HG02588 (cell line): ENCODE measurements around the gene GSTT4.
"Not testable (repeated sequence)": the region's sequence is repeated elsewhere in the genome, so short reads cannot be mapped to it uniquely, and the experiment has no call there.

Source experiments
- ATAC-seq: cut with Tn5 transposase; IDR thresholded peaks from one replicate; pipeline ENCODE4 v1.9.1; 2021; ENCODE audit warnings: mild to moderate bottlenecking, moderate library complexity; ENCODE audit not compliant: unreplicated experiment

The GSTT4 gene

DNA sequence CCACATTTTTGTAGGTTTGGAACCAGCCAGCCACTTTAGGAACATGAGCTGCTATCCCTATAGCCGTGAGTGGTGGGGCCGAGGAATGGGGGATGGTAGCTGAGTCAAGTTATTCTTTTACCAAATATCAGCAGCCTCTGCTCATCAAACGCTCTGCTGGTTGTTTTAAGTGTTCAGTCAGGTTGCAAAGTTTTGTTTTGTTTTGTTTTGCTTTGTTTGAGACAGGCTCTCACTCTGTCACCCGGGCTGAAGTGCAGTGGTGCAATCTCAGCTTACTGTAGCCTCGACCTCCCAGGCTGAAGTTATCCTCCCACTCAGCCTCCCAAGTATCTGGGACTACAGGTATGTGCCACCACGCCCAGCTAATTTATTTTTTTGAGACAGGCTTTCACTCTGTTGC is 20.2 kb upstream of the GSTT4 start:
- ATAC-seq = no peak

DNA sequence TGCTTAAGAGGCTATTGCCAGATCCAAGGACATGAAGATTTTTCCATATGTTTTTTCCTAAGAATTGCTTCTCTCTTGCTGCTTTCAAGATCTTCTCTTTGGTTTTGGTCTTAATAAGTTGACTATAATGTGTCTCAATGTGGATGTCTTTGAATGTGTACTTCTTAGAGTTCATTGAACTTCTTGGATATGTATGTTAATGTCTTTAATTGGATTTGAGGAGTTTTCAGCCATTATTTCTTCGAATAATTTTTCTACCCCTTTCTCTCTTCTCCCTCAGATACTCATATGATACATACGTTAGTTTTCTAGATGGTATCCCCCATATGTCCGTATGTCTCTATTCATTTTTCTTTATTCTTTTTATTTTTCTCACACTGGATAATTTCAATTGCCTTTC is 19.1 kb upstream of the GSTT4 start:
- no peak for ATAC-seq

DNA sequence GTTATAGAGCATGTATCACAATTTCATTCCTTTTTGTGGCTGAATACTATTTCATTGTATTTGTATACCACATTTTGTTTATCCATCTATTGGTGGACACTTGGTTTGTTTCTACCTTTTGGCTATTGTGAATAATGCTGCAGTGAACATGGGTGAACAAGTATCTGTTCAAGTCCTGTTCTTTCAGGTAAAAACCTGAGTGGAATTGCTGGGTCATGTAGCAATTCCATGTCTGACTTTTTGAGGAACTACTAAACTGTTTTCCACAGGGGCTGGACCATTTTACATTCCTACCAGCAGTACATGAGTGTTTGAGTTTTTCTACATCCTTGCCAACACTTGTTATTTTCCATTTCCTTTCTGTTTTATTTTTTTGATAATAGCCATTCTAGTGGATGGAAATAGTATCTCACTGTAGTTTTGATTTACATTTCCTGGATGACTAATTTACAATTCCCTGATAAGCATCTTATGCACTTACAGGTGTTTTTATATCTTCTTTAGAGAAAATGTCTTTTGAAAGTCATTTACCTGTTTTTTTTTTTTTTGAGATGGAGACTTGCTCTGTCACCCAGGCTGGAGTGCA is 18.0 kb upstream of the GSTT4 start:
- ATAC-seq = no peak

DNA sequence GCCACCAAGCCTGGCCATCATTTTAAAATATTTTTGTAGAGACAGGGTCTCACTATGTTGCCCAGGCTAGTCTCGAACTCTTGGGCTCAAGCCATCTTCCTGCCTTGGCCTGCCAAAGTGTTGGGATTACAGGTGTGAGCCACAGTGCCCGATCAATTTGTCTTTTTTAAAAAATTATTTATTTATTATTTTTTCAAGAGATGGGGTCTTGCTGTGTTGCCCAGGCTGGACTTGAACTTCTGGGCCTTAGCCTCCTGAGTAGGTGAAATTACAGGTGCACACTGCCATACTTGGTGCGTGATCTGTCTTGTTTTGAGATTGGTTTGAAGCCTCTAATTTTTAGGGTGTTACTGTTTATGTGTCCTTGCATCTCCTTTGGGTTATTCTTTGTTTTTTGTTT is 16.1 kb upstream of the GSTT4 start:
- no peak for ATAC-seq

DNA sequence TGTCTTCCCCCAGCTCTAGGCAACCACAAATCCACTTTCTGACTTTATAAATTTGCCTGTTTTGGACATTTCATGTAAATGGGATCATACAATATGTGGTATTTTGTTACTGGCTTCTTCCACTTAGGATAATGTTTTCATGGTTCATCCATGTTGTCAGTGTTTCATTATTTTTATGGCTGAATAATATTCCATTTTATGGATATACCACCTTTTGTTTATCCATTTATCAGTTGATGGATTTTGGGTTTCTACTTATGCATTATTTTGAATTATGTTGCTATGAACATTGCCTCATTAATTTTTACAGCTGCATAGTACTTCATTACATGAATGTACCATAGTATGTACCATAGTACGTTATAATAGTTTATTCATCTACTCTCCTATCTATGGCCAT is 10.9 kb upstream of the GSTT4 start:
- no peak for ATAC-seq

DNA sequence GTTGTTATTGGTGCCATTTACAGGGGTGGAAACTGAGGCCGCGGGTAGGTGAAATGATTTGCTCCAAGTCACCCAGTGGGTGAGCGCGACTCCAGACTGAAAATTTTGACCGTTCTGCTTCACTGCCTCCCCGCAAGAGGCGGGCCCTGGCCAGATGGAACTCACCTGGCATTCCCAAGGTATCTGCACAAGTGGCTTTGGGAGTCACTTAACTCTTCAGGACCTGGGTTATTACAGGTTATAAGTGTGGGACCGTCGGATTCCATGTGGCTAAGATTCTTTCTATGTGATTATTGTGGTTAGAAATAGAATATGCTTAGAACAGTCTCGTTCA is 6.4 kb upstream of the GSTT4 start:
- no peak for ATAC-seq

DNA sequence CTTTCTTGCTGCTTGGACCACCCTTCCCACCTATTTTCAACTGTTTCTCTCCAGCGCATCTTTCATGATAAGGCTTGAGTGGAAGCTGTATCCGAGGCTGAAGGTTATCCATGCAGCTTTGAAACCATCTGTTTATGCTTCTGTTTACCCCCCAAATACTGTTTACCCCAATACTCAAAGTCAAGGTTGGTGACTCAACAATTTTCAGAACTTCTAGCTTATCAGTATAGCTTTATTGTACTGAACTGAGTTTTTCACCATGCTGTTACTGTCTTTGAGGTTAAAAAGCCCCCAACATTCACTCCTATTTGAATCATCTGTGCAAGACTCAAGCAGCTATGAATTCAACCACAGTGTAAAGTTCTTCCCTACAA is 4.8 kb upstream of the GSTT4 start:
- no peak for ATAC-seq

DNA sequence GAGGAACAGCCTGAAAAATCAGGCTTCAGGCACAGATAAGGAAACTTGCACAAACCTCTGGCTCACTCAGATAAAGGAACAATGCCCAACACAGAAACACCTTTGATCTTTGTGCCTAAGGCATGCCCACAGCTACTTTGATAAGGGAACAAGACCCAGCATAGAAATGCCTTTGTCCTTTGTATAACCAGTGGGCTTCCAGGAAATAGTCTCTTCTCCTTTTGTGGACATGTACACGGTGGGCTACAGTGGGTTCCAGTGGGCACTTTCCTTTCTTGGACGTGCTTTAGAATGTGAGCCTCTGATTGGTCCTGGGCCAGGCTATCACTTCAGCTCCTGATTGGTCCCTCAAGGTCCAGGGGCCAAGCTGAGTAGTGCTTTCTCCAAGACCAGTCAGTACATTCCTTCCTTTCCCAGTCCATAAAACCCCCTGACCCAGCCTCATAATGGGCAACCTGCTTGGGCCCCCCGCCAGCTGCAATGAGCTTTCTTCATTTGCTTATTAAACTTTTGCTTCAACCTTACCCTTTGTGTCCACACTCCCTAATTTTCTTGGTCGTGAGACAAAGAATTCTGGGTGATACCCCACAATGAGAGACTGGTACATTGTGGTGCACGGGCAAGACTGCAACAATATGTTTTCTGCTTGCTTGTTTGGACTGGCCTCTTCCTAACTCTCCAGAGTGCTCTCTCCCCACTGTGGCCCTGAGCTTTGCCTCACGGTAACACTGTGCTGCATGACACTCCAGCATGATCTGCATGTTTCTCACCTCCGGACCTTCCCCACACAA is 4.2 kb upstream of the GSTT4 start:
- ATAC-seq = no peak

DNA sequence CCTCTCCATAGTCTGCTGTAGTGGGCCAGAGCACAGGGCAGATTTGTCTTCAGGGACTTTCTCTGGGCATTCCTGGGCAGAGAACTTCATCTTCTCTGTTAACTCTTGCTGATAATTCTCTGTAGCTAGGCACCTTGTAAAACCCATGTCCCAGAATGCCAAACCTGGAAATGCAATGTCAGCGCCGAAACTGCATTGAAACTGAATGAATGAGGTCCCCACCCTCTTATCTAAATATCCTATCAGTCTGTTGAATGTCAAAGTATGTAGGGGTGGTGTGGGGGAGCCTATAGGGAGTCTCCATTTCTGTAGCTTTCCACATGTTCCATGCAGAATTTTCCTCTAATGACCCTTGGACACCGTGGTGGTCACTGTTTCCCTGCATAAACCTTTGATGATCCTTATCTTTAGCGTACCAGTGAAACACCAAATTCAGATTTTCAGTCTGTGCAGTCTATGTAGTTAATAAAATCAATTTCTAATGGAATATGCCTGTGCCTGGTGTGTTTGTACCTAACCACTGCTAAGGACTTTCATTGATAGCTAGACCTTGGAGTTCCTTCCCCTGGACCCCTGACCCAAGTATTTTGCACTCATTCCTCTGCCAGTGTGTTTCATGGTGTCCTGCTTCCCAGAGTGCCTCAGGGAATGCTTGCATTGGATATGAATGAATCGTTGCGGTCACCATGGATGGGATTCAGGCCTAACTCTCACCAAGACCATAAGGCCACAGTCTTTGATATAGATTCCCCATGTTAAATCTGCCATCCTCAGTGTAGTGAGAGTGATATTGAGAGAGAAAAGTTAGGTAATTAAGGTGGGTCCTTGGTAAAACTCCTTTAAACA is 3.4 kb upstream of the GSTT4 start:
- no peak for ATAC-seq

DNA sequence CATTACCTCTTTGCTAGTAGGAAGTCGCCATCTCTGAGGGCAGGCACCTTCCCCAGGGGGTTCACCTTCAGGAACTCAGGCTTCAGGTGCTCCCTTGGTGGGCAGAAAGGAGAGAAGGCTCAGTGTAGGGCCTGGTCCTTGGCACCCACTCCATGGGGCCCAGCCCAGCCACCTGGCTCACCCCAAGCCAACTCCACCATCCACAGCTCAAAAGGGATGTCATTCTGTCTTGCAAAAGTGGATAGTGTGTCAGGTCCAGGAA is 2.7 kb upstream of the GSTT4 start:
- no peak for ATAC-seq

DNA sequence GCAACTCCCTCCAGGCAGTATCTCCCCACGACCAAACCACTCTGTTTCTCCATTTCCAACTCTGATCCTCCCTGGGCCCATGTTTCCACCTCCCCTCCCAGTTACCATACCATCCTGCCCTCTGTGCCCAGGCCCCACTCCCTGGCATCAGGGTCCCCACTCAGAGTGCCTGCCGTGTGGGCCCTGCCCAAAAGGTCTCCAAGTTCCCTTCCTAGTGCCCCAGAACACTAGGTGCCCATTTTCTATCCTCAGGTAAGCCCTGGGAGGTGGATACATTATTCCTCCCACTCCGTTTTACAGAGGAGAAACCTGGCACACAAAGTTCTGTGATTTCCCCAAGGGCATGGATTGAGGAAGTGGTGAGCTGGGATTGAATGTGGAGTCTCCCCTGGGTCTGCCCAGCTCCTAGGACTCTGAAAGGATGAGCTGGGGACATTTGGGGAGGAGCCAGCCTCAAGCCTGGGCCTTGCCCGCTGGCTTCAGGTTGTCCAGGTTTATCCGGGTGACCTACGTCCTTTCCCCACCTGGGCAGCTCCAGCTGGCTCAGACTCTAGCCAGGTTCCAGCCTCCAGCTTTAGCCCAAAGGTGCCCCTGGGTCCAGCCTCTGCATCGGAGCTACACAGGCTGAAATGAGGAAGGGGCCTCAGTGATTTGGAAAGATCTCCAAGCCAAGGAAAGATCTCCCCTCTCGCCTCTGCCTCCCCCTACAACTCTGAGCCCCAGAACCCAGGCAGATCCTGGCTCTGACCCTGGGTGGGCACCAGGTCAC is 2.2 kb upstream of the GSTT4 start:
- no peak for ATAC-seq

DNA sequence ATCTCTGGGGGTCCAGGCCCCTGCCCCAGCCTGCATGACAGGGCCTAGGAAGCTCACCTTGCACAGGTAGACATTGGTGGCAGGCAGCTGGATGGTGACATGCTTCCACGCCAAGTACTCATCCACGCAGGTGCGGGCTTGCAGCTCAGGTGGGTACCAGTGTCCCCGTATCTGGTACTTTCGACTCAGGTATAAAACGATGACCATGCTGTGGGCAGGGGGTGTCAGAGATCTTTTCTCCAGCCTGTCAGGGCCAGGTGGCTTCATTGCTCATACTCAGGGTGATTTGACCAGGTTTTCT is 1.6 kb upstream of the GSTT4 start:
- no peak for ATAC-seq

DNA sequence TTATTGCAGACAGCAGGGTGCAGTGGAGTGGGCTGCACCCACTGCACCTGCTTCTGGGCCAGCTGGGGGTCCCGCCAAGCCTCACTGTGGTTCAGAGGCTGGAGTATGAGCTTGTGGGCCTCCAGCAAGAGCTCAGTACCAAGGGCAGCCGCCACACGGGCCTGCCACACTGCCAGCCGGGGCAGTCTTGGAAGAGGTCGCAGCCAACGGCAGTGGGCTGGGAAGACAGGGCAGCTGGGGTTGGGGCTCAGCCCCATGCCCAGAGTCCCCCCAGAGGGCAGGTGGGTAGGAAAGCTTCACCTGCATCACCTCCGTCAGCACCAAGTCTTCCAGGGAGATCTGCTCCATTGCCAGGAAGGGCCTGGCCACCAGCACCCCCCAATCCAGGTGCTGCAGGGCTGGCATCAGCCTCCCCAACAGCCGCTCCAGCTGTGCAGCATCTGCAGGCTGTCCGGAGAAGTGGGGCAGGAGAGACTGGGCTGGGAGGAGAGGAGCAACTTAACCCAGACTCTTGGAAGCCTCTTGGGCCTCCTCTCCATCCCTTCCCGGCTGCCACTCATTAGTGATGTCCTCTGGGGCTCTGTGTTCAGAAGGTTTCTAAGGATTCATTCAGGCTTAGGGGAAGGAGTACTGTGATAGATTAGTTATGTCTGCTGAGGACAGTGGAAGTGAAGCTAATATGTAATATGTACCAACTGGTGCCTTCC is 1.1 kb upstream of the GSTT4 start:
- ATAC-seq = no peak

DNA sequence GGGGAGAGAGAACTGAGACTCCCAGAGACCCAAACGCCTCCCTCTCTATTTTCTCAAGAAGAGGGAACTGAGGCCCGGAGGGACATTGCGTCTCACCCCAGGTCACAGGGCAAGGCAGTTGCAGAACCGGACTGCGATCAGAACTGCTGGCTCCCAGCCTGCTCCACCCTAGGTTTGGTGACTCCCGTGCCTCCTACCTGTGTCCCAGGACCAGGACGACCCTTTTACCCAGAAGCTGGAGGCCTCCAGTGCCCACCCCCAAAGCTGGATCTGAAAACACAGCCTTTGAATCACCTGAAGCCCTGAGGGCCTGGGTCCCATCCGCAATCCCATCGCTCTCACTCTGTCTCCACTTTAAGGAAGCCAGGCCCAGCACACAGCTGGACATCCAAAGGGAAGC is 1.4 kb downstream of the GSTT4 start:
- ATAC-seq = no peak

DNA sequence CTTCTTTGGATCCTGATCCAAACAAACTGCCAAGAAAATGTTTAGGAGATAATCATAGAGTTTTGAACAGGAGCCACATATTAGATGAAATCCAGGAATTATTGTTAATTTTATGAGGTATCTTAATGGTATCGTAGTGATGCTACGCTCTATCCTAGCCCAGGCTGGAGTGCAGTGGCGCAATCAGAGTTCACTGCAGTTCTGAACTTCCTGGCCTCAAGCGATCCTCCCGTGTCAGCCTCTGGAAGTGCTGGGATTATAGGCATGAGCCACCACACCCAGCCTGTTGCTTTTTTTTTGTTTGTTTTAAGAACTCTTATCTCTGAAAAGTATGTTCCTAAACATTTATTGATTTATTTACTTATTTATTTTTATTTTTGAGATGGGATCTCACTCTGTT is 2.4 kb downstream of the GSTT4 start:
- ATAC-seq = no peak

DNA sequence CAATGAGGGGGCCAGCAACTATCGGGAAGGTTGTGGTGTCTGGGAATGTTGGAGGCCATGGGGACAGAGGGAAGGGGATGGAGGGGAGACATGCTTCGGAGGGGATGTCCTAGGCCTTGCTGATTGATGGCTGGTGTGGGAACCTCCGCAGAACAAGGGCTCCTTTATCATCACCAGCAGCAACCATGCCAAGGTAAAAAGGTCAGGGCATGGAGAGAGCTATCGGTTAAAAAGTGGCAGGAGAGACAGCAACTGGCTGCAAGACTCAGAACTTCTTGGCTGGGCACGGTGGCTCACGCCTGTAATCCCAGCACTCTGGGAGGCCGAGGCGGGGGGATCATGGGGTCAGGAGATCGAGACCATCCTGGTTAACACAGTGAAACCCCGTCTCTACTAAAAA is 3.0 kb downstream of the GSTT4 start:
- ATAC-seq = no peak

DNA sequence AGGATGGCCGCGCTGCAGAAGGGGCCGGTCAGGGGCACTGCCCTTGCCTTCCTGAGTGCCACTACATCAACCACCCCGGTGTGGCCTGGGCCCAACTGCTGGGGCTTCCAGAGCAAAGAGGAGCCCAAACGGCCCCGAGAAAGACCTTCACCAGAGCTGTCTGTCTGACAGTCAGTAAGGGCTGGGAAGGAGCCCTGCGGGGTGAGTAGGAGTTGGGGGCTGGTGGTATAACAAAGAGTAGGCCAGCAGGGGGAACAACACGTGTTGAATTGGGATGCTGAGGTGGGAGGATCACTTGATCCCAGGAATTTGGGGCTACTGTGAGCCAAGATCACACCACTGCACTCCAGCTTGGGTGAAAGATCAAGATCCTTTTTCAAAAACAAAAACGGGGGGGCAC is 3.9 kb downstream of the GSTT4 start:
- ATAC-seq = no peak

DNA sequence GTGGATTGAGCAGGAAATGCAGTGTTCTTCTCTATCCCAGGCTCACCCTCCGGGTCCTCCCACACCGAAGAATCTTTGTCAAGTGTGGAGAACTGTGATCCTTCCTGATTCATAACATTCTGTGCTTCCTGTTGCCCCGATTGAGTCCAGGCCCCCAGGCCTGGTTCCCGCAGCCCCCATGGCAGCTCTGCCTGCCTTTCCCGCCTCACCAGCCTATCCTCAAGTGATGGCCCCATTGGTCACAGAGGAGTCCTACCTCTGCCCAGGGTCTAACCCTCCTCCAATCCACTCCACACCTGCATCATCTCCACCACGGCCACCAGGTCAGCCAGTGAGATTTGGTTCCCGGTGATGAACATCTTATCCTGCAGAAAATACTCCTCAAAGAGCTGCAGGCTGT is 5.5 kb downstream of the GSTT4 start:
- ATAC-seq = not testable (repeated sequence)

DNA sequence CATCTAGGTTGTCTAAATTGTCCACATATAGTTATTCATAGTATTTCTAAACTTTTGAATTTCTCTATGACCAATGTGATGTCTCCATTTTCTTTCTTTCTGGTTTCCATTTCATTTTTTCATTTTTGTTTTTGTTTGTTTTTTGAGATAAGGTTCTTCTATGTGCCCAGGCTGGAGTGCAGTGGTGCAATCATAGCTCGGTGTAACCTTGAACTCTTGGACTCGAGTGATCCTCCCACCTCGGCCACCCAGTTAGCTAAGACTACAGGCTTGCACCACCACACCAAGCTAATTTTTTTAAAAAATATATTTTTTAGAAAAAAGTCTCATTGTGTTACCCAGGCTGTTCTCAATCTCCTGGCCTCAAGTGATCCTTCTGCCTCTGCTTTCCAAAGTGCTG is 8.2 kb downstream of the GSTT4 start:
- no peak for ATAC-seq

DNA sequence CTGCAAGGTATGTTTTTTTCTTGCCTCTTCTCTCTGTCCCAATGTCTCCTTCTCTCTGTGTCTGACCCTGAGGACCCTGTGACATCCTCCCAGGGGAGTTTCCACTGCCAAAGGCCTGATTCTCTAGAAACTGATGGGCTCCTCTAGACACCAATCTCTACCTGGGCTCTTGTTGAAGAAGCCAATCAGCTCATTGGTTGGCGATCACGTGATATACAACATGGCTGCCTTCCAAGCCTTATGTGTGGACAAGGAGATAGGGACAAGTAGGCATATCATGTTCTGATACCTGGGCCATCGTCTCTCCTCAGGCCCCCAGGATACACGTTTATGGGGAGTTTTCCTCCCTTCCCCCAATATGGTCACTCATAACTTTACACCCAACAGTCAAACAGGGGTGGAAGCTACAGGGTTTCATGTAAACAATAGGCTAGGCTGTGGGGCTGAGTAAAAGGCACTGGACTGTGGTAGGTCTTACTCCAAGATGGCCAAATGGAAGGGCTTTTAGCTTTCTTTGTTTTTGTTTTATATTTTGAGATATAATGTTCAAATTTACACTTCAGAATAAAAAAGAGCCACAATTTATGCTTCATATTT is 11.6 kb downstream of the GSTT4 start:
- not testable (repeated sequence) for ATAC-seq

DNA sequence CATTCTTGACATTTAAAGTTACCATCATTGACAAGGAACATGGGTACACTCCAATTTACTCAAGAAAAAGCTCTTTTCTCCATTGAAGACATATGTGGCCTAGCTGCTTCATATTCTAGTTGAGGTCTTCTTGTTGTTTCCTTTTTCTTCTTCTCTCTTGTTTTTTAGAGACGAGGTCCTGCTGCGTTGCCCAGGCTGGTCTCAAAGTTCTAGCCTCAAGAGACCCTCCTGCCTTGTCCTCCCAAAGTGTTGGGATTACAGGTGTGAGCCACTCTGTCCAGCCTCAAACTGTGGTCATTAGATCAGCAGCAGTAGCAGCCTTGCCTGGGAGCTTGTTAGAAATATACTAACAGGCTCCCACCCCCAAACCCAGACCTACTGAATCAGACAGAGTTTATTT is 12.2 kb downstream of the GSTT4 start:
- not testable (repeated sequence) for ATAC-seq
